Stimulated activated CD4-positive, alpha-beta T cell treated with anti-CD3 and anti-CD28 coated beads, Interleukin-2, amount 100 ng/mL, for 48 hours (primary cell): ENCODE results near the gene JAM3.
"Not testable (repeated sequence)": the region's sequence is repeated elsewhere in the genome, so short reads cannot be mapped to it uniquely, and the experiment has no call there.

ENCODE experiments used
- DNase-seq, 2 donors: peaks; one replicate each; pipeline ENCODE4 v3.0.0-alpha.2; 2020

JAM3 gene

DNA sequence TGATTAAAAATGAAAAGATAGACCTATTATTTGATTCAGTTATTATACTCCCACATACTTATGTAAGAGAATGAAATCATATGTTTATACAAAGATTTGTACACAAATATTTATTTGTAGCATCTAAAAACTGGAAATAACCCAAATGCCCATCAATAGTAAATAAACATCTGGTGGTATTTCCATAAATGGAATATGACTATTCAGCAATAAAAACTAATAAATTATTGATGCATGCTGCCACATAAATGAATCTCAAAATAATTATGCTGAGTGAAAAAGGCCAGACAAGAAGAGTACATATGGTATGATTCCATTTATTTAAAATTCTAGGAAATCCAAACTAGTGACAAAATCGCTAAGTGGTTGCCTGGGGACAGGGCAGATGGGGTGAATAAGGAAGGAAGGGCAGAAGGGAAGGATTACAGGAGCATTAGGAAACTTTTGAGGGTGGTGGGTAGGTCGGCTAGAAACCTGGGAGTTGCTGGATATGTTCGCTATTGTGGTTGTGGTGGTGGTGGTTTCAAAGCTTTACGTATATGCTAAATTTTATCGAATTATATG, 41.5 kb downstream of the JAM3 start:
- no peak for DNase-seq

DNA sequence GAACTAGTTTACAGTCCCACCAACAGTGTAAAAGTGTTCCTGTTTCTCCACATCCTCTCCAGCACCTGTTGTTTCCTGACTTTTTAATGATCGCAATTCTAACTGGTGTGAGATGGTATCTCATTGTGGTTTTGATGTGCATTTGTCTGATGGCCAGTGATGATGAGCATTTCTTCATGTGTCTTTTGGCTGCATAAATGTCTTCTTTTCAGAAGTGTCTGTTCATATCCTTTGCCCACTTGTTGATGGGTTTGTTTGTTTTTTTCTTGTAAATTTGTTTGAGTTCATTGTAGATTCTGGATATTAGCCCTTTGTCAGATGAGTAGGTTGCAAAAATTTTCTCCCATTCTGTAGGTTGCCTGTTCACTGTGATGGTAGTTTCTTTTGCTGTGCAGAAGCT, 44.9 kb downstream of the JAM3 start:
- not testable (repeated sequence) for DNase-seq

DNA sequence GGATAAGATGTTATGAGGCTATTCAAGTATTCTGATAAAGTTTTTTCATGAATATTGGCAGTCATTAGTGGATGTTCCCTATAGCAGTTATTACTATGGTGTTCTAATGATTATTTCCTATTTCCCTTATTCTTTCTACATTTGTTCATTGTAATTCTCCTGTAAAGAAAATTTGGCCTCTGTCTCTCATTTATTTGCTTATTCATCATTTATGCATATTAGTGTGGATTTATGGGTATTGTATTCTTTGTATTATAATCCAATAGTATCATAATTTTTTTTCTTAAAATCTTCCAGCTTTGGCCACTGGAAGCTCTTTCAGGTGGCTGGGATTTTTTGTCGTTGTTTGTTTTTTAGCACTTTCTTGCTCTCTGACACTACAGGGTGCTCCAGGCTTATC, 47.3 kb downstream of the JAM3 start:
- no peak for DNase-seq

DNA sequence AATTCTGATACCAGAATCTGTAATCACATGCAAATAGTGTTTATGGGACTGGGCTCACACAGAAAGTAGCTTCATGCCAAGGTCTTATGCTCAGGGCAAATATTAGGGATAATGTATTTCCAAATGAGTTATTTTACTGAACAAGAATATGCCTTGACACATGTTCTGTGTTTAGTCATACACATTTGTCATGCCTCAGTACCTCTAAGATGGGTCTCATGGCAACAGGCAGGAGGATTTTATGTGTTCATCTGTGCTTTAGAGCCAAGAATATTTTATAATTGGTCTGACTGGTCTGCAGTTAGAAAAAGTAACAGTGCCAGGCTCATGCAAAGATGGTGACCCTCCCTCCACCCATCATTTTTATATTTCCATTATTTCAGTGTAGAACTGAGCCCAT, 49.1 kb downstream of the JAM3 start:
- DNase-seq, result no peak

DNA sequence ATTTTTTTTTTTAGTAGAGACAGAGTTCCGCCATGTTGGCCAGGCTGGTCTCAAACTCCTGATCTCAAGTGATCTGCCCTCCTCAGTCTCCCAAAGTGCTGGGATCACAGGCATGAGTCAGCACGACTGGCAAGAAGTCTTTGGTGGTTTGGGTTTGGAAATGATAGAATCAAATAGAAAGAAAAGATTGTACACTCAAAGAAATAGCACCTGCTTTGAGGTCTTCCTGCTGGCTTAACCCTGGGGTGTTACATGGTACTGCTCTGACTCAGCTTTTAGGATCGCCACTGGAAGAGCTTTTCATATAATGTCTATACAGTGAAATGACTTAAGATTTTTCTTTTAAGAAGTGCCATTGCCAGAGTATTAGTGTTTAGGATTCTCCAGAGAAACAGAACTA, 50.2 kb downstream of the JAM3 start:
- DNase-seq, result no peak

DNA sequence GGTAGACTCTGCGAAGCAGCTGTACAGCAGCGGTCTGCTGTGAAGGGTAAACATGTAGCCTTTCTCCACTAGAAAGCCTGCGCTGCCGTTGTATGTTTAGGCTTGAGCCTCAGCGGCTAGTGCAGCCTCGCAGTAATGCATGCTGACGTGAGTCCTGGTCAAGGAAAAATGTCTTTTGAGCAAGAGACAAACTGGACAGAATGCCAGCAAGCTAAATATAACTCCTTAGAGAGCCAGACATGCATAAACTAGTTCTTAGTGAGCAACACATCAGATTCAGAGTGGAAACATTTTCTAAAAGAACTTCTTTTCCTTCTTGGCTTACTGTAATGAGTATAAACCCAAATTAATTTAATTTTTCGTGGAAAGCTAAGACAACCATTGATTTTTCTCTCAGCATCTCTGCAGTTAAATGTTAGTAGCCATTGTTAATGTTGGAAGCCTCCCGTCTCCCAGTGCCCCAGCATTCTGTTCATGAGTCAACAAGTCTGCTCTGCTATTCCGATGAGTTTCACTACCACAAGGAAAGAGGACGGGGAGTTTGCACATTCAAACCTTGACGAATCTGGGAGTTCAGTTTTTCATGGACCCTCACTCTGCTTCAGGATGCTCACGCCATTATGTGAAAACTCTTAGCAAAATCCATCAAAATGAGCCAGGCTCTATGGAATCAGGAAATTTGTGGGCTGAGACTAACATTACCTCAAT, 51.4 kb downstream of the JAM3 start:
- DNase-seq, result no peak

DNA sequence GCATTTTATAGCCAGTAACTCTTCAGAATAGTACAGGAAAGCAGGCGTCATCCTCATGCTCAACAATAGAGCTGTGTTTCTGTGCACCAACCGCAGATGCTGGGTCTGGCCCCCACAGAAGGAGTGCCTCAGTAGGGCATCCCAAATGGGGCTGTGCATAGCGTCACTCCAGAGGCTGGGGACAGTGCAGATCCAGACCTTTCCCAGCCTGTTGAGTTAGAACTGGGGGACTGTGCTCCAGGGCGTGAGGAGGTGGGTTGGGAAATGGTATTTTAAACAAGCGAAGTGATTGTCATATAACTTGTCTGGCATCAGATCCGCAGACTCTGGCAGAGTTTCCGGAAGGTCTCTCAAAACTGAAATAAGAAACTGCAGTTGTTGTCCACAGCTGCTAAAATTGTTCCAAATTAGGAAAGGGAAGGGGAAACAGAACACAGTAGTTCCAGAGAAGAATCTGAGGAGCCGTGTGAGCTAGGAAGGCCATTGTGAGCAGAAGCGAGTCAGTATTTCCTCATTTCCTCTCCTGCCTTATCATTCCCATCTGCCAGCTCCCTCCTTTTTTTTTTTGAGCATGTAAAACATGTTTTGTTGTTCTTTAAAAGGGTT, 52.2 kb downstream of the JAM3 start:
- no peak for DNase-seq

DNA sequence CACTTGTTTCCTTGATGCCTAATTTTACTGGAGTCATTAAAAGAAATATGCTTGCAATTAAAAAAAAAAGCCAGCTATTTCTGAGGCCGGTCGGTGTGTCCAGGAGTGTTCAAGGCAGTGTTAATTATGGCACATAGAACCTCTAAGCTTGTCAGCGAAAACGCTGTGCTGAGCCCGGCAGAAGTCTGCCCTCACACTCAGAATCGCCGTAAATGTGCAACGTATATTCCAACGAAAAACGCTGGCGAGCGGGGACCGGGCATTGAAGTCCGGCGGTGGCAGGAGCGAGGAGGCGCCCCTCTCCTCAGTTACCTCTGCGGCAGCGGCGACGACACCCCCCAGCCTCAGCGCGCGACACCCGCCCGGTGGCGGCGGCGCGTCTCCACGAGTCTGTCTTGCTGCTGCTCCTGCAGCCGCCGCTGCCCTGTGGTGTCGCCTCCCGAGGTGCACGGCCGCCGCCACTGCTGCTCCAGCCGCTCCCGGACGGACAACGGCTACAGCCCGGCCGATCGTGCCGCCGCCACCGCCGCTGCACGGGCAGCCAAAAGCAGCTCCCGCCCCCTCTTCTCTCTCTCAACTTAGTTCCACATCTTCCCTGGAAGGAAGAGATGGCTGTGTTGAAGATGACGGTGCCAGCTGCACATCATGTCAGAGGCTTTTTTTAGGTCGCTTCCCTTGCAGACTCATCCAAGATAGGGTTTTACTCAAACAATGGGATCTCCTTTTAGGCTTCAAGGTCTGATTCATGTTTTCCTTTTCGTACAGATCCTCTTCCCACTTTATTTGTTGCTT, 56.0 kb downstream of the JAM3 start:
- DNase-seq, result no peak

DNA sequence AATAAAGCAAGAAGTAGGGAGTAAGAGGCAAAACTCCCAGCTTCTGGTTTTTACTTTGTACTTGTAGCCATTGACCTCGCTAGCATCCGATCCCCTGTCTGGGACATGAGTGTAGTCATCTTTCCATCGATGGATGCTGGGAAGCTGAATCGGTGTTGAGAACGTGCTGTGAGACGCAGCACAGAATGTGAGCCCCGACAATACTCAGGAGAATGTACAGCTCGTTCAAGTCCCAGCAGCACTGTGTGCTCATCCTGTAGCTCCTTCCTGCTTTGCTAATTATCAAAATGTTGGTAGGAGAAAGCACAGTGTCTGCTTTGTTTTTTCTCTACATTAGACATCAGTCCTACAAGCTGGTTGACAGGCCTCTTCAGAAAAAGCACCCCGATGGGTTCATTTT, 56.6 kb downstream of the JAM3 start:
- DNase-seq, result no peak

DNA sequence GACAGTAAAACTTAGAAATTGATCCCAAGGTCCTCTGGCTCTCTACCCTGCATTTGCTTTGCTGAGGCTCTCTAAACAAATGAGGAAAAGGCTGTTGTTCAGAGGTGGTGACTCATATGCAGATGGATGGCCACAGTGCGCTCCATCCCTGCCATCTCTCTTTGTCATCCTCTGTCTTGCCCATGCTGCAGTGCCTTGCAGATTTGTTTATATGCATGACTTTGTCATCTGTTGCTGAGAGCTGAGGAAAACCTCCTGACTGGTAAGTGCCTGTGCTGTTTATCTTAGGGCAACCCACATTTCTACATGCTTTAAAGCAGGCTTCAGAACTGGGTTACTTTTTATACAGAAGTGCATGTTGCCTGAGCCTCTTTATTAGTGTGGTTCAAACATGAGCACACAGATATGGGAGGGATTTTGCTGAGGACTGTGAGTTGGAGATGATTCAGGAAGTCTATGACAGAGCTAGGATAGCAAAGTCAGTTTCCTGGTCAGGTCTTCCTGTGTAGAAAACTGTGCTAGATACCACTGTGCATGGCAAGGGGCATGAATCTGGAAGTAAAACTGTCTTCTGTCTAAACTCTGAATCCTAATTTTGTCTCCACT, 57.4 kb downstream of the JAM3 start:
- DNase-seq, result no peak

DNA sequence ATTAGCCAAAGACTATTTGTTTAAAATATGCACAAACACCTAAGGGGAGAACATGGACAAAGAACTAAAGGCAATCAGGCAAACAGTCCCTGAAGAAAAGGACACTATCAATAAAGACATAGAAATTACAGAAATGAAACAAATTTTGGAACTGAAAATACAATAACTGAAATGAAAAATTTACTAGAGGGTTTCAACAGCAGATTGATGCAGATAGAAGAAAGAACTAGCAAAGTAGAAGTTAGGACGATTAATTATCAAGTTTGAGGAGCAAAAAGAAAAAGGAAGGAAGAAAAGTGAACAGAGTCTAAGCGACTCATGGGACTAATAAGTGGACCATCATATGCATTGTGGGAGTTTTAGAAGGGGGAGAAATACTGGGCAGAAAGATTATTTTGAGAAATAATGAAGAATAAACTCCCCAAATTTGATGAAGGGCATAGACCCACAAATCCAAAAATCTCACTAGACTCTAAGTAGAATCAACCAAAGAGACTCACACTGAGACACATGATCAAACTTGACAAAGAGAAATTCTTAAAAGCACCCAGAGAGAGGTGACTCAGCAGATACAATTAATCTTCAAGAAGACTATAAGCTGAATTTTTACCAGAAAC, 62.9 kb downstream of the JAM3 start:
- DNase-seq, result no peak

DNA sequence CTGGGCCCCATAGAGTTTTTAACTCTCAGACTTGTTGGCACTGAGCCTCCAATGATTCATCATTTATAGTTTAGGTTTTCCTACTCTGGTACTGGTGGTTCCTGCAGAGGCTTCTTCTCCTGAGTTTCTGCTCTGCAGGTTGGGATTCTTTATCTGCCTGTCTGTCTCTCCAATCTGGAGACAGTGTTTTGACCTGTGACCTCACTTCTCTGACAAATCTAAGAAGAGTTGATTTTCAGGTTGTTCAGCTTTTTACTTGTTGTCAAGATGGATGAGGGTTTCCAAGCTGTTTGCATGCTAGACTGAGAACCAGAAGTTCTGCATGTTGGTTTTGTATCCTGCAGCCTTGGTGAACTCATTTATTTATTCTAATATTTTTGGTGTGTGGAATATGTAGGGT, 63.9 kb downstream of the JAM3 start:
- no peak for DNase-seq

DNA sequence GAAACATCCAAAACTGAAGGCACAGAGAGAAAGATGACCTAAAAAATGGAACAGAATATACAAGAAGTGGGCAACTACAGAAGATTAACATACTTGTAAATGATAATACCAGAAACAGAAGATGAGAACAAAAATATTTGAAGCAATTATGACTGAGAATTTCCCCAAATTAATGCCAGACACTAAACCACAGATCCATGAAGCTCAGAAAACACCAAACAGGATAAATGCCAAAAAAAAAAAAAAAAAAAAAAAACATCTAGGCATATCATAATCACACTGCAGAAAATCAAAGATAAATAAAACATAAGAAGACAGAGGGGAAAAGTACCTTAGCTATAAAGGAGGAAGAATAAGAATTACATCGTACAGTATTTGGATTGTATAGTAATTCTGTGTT, 65.3 kb downstream of the JAM3 start:
- DNase-seq, result no peak

DNA sequence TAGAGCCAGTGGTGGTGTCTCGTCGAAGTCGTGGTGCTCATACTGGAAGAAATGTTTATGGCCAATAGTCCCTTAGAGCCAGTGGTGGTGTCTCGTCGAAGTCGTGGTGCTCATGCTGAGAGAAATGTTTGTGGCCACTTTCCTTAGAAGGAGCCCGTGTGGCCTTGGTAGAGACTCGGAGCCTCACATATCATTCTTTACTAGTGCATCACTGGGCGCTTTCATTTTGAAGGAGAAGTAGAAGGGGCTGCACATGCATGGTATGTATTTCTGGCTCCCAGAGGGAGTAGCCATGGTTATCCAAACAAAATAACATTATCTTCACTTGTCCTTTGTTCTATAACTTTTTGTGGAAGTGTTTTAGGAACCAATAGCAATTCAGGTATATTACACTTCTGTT, 69.5 kb downstream of the JAM3 start:
- no peak for DNase-seq

DNA sequence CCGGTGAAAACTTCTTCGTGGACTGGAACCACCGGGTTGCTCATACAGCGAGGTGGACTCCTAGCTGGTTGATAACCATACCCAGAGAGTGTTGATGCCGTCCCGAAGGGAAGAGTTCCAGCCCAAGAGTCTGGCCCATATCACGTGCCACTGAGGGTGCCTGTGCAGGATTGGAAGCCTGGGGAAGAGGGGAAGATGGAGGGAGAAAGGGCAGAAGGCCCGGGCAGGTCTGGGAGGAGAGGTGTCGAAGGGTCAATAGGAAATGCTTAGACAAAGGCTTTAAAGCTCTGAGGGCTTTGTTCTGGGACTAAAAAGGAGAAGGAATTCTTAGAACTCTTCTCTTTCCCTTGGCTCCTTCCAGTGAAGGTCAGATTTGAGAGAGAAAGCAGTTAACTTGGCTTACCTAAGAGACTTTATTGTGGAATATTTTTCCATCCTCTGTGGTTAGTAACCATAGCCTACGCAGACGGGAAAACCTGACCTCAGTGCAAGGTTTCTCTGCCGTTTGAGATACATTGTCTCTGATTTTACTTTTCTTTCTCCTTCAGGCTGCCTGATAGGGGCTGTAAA, 70.5 kb downstream of the JAM3 start:
- DNase-seq, result no peak

DNA sequence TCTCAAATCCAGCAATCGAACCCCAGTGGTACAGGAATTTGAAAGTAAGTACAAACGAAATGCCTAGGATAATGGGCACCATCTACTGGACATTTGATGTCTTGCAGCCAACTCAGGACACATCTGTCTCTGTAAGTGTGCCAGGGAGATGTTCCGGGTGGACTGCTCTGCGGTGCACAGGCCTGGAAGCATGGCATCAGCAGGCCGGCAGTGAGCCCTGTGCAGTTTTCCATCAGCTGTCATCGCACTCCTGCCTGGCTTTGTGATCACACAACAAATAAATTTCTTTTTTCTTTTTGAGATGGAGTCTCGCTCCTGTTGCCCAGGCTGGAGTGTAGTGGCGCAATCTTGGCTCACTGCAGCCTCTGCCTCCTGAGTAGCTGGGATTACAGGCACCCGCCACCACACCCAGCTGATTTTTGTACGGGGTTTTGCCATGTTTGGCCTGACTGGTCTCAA, 71.0 kb downstream of the JAM3 start:
- peak; percentile 31 to 46 for DNase-seq

DNA sequence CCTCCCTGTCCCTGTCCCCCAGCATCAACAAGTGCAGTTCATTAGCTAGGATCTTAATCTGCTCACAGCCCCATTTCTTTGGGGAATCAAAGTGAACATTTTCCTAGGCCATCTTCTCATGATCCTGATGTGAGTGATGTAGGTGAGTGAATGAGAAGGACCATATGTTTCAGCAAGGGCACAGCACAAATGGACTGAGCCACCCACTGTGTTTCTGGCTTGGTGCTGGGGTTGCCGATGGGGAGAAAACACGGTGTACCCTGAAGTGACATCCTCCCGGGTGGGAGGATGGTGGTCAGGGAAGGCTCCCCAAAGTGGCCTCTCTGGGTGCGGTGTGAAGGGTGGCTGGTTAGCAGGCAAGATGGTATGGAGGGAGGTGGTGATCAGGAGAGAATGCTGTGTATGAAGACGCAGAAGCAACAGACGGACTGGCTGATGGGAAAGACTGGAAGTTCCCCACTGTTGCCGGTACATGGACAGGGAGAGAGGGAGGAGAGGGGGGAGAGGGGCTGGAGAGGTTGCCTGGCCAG, 72.2 kb downstream of the JAM3 start:
- no peak for DNase-seq

DNA sequence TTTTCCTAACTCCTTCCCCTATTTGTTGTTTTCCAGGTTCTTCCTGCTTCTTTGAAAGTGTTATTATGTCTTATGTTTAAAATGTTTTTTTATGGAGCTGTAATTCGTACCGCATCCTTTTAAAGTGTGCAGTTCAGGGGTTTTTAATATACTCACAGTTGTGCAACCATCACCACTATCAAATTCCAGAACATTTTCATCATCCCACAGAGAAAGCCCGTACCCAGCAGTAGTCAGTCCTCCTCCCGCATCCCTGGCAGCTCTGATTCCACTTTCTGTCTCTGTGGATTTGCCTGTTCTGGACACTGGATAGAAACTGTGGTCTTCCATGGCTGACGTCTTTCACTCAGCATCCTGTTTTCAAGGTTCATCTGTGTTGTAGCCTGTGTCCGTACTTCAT, 73.7 kb downstream of the JAM3 start:
- DNase-seq, result no peak

DNA sequence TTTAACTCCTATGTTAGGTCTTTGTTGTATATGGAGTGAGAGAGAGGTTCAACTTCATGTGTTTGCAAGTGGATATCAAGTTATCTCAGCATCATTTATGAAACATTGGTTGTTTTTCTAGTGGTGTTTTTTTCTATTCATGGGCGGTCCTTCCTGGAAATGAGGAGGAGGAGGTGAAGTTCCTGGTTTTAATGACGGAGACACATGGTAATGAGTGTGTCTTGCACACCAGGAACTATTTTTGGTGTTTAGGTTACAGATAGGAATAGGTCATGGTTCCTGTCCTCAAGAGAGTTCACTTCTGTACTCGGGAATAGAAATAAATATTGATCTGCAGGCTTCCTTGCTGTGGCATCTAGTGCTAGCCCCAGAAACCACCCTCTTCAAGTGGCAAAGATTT, 74.9 kb downstream of the JAM3 start:
- no peak for DNase-seq

DNA sequence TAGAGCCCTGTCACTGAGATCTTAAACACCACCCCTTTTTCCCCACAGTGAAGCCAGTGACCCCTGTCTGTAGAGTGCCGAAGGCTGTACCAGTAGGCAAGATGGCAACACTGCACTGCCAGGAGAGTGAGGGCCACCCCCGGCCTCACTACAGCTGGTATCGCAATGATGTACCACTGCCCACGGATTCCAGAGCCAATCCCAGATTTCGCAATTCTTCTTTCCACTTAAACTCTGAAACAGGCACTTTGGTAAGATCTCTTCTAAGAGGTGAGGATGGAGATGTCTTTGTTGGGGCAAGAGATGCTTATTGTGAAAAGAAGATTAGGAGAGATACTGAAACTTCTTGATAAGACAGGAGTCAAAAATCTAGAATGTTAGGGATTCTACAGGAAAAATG, 75.9 kb downstream of the JAM3 start:
- DNase-seq, result no peak

DNA sequence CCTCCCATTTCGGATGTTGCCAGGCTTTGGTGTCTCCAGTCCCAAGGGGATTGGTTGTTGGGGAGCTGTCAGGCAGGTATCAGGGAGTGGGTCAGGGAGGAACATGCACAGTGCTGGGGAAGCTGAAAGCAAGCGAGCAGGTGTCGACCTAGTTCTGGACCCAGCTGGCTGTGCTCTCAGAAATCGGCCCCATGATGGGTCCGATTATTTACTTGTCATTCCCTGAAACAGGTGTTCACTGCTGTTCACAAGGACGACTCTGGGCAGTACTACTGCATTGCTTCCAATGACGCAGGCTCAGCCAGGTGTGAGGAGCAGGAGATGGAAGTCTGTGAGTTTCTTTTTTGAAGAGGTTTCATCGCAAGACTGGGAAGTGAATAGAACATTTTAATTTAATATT, 76.8 kb downstream of the JAM3 start:
- DNase-seq, result no peak

DNA sequence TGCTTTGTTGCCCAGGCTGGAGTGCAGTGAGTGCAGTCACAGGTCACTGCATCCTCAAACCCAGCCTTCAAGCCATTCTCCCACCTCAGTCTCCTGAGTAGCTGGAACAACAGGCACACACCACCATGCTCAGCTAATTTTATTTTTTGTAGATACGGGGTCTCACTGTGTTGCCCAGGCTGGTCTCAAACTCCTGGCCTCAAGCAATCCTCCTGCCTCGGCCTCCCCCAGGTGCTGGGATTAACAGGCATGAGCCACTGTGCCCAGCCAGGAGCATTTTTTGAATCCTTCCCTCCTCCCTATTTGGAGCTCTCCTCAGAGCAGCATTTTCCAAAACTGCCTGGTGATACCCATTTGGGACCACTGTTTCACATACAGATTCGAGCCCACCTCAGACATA, 77.7 kb downstream of the JAM3 start:
- no peak for DNase-seq
